Neural cell (in vitro differentiated cells): Measurements from ENCODE around the gene PLD1. TPM values are rescaled to one million over a fixed set of nuclear protein-coding genes. Genes with fewer than 3 reads are reported as not detected.

Source experiments
- H2AFZ ChIP-seq: fragments of 200-600, 300-800 bp; sonication (generic), shearing (Covaris generic); 2 replicates; pipeline ENCODE4 v1.6.0; 2014; ENCODE audit warnings: low read depth, mild to moderate bottlenecking, antibody characterized with exemption, low read length, moderate library complexity
- H3F3A ChIP-seq: fragments of 200-600 bp; shearing (Covaris generic); 2 replicates; pipeline ENCODE4 v1.6.1; 2016; ENCODE audit warnings: mild to moderate bottlenecking, moderate library complexity, mixed read lengths, antibody characterized with exemption, low read length; ENCODE audit not compliant: insufficient read depth, poor library complexity, severe bottlenecking
- H3K27ac ChIP-seq: fragments of 200-600, 300-800 bp; sonication (generic), shearing (Covaris generic); 2 replicates; pipeline ENCODE4 v1.5.1; 2014; ENCODE audit warnings: mild to moderate bottlenecking, low read length, moderate library complexity
- H3K27me3 ChIP-seq: fragments of 300-800, 200-600 bp; sonication (generic), shearing (Covaris generic); 2 replicates; pipeline ENCODE4 v1.6.0; 2014; ENCODE audit warnings: mild to moderate bottlenecking, low read depth, low read length, moderate library complexity; ENCODE audit not compliant: insufficient read depth
- H3K36me3 ChIP-seq: fragments of 300-800, 200-600 bp; sonication (generic), shearing (Covaris generic); 2 replicates; pipeline ENCODE4 v1.5.1; 2014; ENCODE audit warnings: mild to moderate bottlenecking, antibody characterized with exemption, low read length, moderate library complexity; ENCODE audit not compliant: insufficient read depth
- H3K4me2 ChIP-seq: fragments of 300-800, 200-600 bp; sonication (generic), shearing (Covaris generic); 2 replicates; pipeline ENCODE4 v1.6.0; 2014; ENCODE audit warnings: mild to moderate bottlenecking, low read length
- H3K4me3 ChIP-seq: fragments of 300-800, 200-600 bp; sonication (generic), shearing (Covaris generic); 2 replicates; pipeline ENCODE4 v1.5.1; 2014; ENCODE audit warnings: mild to moderate bottlenecking, low read length, moderate library complexity
- H3K79me2 ChIP-seq: fragments of 200-600 bp; shearing (Covaris generic); replicated peaks from 2 replicates; pipeline ENCODE4 v1.6.0; 2014; ENCODE audit warnings: mild to moderate bottlenecking, low read length, moderate library complexity; ENCODE audit not compliant: insufficient read depth
- H3K9ac ChIP-seq: fragments of 300-800, 200-600 bp; sonication (generic), shearing (Covaris generic); 2 replicates; pipeline ENCODE4 v1.6.1; 2016; ENCODE audit warnings: mild to moderate bottlenecking, low read length, mixed read lengths
- H3K9me2 ChIP-seq: fragments of 200-600 bp; shearing (Covaris generic); 2 replicates; pipeline ENCODE4 v1.6.1; 2016; ENCODE audit warnings: mild to moderate bottlenecking, low read length, mixed read lengths; ENCODE audit not compliant: insufficient read depth
- H3K9me3 ChIP-seq: fragments of 200-600, 300-800 bp; sonication (generic), shearing (Covaris generic); 2 replicates; pipeline ENCODE4 v1.6.1; 2016; ENCODE audit warnings: mild to moderate bottlenecking, mixed run types, low read length, moderate library complexity, mixed read lengths
- H4K20me1 ChIP-seq: fragments of 200-600 bp; shearing (Covaris generic); 2 replicates; pipeline ENCODE4 v1.6.1; 2016; ENCODE audit warnings: mild to moderate bottlenecking, mixed run types; ENCODE audit not compliant: insufficient read depth
- EP300 ChIP-seq: fragments of 450-650 bp; conservative IDR thresholded peaks from 2 replicates; pipeline ENCODE4 v1.6.1; 2014; ENCODE audit warnings: antibody characterized with exemption, mild to moderate bottlenecking, moderate library complexity; ENCODE audit not compliant: poor library complexity, severe bottlenecking
- EZH2 ChIP-seq: fragments of 200-600, 300-800 bp; shearing (Covaris generic), sonication (generic); IDR thresholded peaks from 2 replicates; pipeline ENCODE4 v1.6.1; 2014; ENCODE audit warnings: antibody characterized with exemption, low read length, borderline replicate concordance, mild to moderate bottlenecking; ENCODE audit not compliant: insufficient read depth, poor library complexity, severe bottlenecking
- MXI1 ChIP-seq: fragments of 450-650 bp; conservative IDR thresholded peaks from 2 replicates; pipeline ENCODE4 v1.6.1; 2014; ENCODE audit warnings: antibody characterized with exemption, mild to moderate bottlenecking; ENCODE audit not compliant: poor library complexity, severe bottlenecking
- POLR2AphosphoS5 ChIP-seq: IDR thresholded peaks from 2 replicates; pipeline ENCODE4 v1.6.1; 2012
- RAD21 ChIP-seq: fragments of 450-650 bp; conservative IDR thresholded peaks from 2 replicates; pipeline ENCODE4 v1.6.1; 2014; ENCODE audit warnings: antibody characterized with exemption, mild to moderate bottlenecking, moderate library complexity
- SMC3 ChIP-seq: fragments of 450-650 bp; conservative IDR thresholded peaks from 2 replicates; pipeline ENCODE4 v1.6.1; 2014; ENCODE audit warnings: antibody characterized with exemption, mild to moderate bottlenecking, moderate library complexity; ENCODE audit not compliant: poor library complexity
- TAF1 ChIP-seq: IDR thresholded peaks from 2 replicates; pipeline ENCODE4 v1.6.1; 2012; ENCODE audit warnings: low read depth
- polyA plus RNA-seq: library from polyadenylated mRNA; depleted of rRNA; stranded (reverse); fragments of >200 nt; gene quantifications from 2 replicates; pipeline ENCODE4 v1.2.3, GENCODE V29; 2014
- TF ChIP-seq, protein P1 (sequence below): fragments of 450-650 bp; IDR thresholded peaks from 2 replicates; pipeline ENCODE4 v1.5.1; 2014; ENCODE audit warnings: antibody characterized with exemption, mild to moderate bottlenecking, moderate library complexity; ENCODE audit not compliant: poor library complexity, severe bottlenecking
- TF ChIP-seq, protein P2 (sequence below): IDR thresholded peaks from 2 replicates; pipeline ENCODE4 v1.6.1; 2012; ENCODE audit warnings: borderline replicate concordance

Gene PLD1
- polyA plus RNA-seq, 1 donor from 2014 or later = 0.06 TPM

DNA sequence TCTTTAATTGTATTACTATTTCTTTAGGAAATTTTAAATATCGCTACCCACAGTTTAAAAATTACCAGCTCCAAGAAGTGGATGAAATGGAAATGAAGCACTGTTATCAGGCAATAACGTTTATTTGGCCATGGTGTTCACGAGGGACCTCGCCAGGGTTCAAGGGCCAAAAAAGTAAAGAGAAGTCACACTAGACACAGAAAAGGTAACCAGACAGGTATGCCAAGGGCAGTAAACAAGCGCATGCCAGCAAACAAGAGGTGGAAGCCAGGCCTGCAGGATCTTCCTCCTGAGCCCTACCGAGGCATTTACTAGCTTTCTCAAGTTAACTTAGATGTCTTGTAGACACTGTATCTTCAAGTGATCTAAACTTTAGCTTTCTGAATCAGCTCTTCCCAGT is 113.5 kb downstream of the PLD1 start:
- Histone ChIP-seq H3K4me2 (no peak overlapping the region), H3K79me2 (no peaks in the 10 kb centered on the region), H3F3A (no peaks in the 10 kb centered on the region), H3K9me3 (no peaks in the 10 kb centered on the region), H3K9me2 (no peaks in the 10 kb centered on the region), H4K20me1 (no peaks in the 10 kb centered on the region), H3K27ac (no peak overlapping the region), H3K4me3 (no peak overlapping the region), H2AFZ (no peak overlapping the region), H3K9ac (no peak overlapping the region), H3K36me3 (no peaks in the 10 kb centered on the region), H3K27me3 (no peaks in the 10 kb centered on the region)
- TF ChIP-seq, protein P1, sequence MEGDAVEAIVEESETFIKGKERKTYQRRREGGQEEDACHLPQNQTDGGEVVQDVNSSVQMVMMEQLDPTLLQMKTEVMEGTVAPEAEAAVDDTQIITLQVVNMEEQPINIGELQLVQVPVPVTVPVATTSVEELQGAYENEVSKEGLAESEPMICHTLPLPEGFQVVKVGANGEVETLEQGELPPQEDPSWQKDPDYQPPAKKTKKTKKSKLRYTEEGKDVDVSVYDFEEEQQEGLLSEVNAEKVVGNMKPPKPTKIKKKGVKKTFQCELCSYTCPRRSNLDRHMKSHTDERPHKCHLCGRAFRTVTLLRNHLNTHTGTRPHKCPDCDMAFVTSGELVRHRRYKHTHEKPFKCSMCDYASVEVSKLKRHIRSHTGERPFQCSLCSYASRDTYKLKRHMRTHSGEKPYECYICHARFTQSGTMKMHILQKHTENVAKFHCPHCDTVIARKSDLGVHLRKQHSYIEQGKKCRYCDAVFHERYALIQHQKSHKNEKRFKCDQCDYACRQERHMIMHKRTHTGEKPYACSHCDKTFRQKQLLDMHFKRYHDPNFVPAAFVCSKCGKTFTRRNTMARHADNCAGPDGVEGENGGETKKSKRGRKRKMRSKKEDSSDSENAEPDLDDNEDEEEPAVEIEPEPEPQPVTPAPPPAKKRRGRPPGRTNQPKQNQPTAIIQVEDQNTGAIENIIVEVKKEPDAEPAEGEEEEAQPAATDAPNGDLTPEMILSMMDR = no peak
- TF ChIP-seq SMC3 = no peak
- TF ChIP-seq EZH2 = no peak
- TF ChIP-seq POLR2AphosphoS5 = no peak
- TF ChIP-seq RAD21 = no peak

DNA sequence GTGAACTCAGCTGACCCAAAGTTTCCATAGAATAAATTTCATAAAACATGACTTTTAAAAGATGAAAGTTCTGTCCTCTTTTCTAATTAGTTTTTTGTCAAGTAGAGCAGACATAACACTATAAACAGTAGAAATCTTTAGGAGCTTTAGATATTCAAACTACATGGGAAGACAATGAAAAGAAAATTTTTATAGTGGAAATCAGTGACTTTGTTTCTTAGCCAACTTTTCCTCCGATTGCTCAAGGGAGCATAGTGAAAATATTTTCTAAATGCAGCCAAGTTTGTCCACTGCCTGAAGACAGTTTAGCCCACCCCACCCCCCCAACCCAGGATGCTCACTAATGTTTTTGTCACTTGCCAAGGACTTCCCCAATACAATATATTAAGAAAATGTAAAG is 114.9 kb downstream of the PLD1 start:
- TF ChIP-seq EZH2 (no peak), RAD21 (no peak), EP300 (no peak), POLR2AphosphoS5 (no peak), SMC3 (no peak), MXI1 (no peak), TAF1 (no peak)
- TF ChIP-seq, protein P2, sequence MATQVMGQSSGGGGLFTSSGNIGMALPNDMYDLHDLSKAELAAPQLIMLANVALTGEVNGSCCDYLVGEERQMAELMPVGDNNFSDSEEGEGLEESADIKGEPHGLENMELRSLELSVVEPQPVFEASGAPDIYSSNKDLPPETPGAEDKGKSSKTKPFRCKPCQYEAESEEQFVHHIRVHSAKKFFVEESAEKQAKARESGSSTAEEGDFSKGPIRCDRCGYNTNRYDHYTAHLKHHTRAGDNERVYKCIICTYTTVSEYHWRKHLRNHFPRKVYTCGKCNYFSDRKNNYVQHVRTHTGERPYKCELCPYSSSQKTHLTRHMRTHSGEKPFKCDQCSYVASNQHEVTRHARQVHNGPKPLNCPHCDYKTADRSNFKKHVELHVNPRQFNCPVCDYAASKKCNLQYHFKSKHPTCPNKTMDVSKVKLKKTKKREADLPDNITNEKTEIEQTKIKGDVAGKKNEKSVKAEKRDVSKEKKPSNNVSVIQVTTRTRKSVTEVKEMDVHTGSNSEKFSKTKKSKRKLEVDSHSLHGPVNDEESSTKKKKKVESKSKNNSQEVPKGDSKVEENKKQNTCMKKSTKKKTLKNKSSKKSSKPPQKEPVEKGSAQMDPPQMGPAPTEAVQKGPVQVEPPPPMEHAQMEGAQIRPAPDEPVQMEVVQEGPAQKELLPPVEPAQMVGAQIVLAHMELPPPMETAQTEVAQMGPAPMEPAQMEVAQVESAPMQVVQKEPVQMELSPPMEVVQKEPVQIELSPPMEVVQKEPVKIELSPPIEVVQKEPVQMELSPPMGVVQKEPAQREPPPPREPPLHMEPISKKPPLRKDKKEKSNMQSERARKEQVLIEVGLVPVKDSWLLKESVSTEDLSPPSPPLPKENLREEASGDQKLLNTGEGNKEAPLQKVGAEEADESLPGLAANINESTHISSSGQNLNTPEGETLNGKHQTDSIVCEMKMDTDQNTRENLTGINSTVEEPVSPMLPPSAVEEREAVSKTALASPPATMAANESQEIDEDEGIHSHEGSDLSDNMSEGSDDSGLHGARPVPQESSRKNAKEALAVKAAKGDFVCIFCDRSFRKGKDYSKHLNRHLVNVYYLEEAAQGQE = no peak
- TF ChIP-seq, protein P1 = no peak
- Histone ChIP-seq H2AFZ (no peak overlapping the region), H3K36me3 (no peaks in the 10 kb centered on the region), H3K4me2 (no peak overlapping the region), H3F3A (no peaks in the 10 kb centered on the region), H4K20me1 (no peaks in the 10 kb centered on the region), H3K4me3 (no peak overlapping the region), H3K27ac (no peak overlapping the region), H3K9me2 (no peaks in the 10 kb centered on the region), H3K9ac (no peak overlapping the region), H3K27me3 (no peaks in the 10 kb centered on the region), H3K9me3 (no peaks in the 10 kb centered on the region), H3K79me2 (no peaks in the 10 kb centered on the region)
